Measurements from ENCODE around the gene HOXD4. TPM values are rescaled to one million over a fixed set of nuclear protein-coding genes. Genes with fewer than 3 reads are reported as not detected.

The HOXD4 gene
- total RNA-seq, 1 experiment from 2014 or later = 1.2 TPM

- H3K27me3 ChIP-seq (replicated peaks; ENCODE audit: control insufficient read depth, insufficient read depth, low read length) = no peaks in the 10 kb centered on the region; the same call in 1 of the 2 replicates
- Mint-ChIP-seq H3K9me3 (ENCODE audit: unreplicated experiment) (no peaks in the 10 kb centered on the region), H3K36me3 (ENCODE audit: insufficient read depth, unreplicated experiment) (no peaks in the 10 kb centered on the region), H3K27me3 (ENCODE audit: insufficient read depth, unreplicated experiment) (peaks cover 18% of the 10 kb centered on the region), H3K27ac (ENCODE audit: unreplicated experiment) (no peak overlapping the region), H3K4me1 (ENCODE audit: low read depth, unreplicated experiment) (no peaks in the 10 kb centered on the region), H3K4me3 (ENCODE audit: unreplicated experiment) (peak overlapping the region; percentile 70)
- H3K4me3 ChIP-seq (ENCODE audit: low read depth, low read length) = peak overlapping the region; percentile 5; the same call in 1 of the 2 replicates
- BruUV-seq (replicated peaks) = no TSS peak
- ChIA-PET POLR2A (no interaction called here), CTCF (no interaction called here)
- no peak for TF ChIP-seq CTCF (IDR thresholded peaks at IDR 0.05; ENCODE audit: insufficient read depth in 1 of 2, low read depth in 1 of 2, low read length in 1 of 2, severe bottlenecking in 1 of 2, unreplicated experiment in 1 of 2)
- no peaks in the 10 kb centered on the region for H3K36me3 ChIP-seq (ENCODE audit: control insufficient read depth, insufficient read depth, low read length)
- H3K4me1 ChIP-seq = no peaks in the 10 kb centered on the region
- DNase-seq = no peak
- no peaks in the 10 kb centered on the region for H3K9me3 ChIP-seq
- intact Hi-C loops (cut with micrococcal nuclease; ENCODE audit: unreplicated experiment) = no loop called here
Measured at GRCh38 chr2:176158186-176158591, 6.8 kb downstream of the HOXD4 start.

- Histone ChIP-seq H3K4me3 (ENCODE audit: low read depth, low read length) (no peak overlapping the region), H3K4me1 (no peaks in the 10 kb centered on the region), H3K9me3 (no peaks in the 10 kb centered on the region), H3K27me3 (replicated peaks; ENCODE audit: control insufficient read depth, insufficient read depth, low read length) (no peaks in the 10 kb centered on the region; the same call in 1 of the 2 replicates), H3K36me3 (ENCODE audit: control insufficient read depth, insufficient read depth, low read length) (no peaks in the 10 kb centered on the region)
- BruUV-seq (replicated peaks) = no TSS peak
- Mint-ChIP-seq H3K4me1 (ENCODE audit: low read depth, unreplicated experiment) (no peaks in the 10 kb centered on the region), H3K4me3 (ENCODE audit: unreplicated experiment) (no peak overlapping the region), H3K27ac (ENCODE audit: unreplicated experiment) (no peak overlapping the region), H3K36me3 (ENCODE audit: insufficient read depth, unreplicated experiment) (no peaks in the 10 kb centered on the region), H3K27me3 (ENCODE audit: insufficient read depth, unreplicated experiment) (peaks cover 19% of the 10 kb centered on the region), H3K9me3 (ENCODE audit: unreplicated experiment) (peaks cover 3% of the 10 kb centered on the region)
- TF ChIP-seq CTCF (IDR thresholded peaks at IDR 0.05; ENCODE audit: insufficient read depth in 1 of 2, low read depth in 1 of 2, low read length in 1 of 2, severe bottlenecking in 1 of 2, unreplicated experiment in 1 of 2) = no peak
- ChIA-PET CTCF (no interaction called here), POLR2A (no interaction called here)
- intact Hi-C loops (cut with micrococcal nuclease; ENCODE audit: unreplicated experiment) = no loop called here
- no peak for DNase-seq
Measured at GRCh38 chr2:176158855-176159662, 7.7 kb downstream of the HOXD4 start.

- no peaks in the 10 kb centered on the region for H3K9me3 ChIP-seq
- H3K27me3 ChIP-seq (replicated peaks; ENCODE audit: control insufficient read depth, insufficient read depth, low read length) = no peaks in the 10 kb centered on the region; the same call in 1 of the 2 replicates
- no peak for DNase-seq
- H3K4me1 Mint-ChIP-seq (ENCODE audit: low read depth, unreplicated experiment) = no peaks in the 10 kb centered on the region
- H3K36me3 Mint-ChIP-seq (ENCODE audit: insufficient read depth, unreplicated experiment) = no peaks in the 10 kb centered on the region
- no peak for TF ChIP-seq CTCF (IDR thresholded peaks at IDR 0.05; ENCODE audit: insufficient read depth in 1 of 2, low read depth in 1 of 2, low read length in 1 of 2, severe bottlenecking in 1 of 2, unreplicated experiment in 1 of 2)
- intact Hi-C loops (cut with micrococcal nuclease; ENCODE audit: unreplicated experiment) = no loop called here
- H3K27me3 Mint-ChIP-seq (ENCODE audit: insufficient read depth, unreplicated experiment) = peaks cover 22% of the 10 kb centered on the region
- BruUV-seq (replicated peaks) = no TSS peak
- no peak overlapping the region for H3K4me3 ChIP-seq (ENCODE audit: low read depth, low read length)
- H3K9me3 Mint-ChIP-seq (ENCODE audit: unreplicated experiment) = peaks cover 9% of the 10 kb centered on the region
- POLR2A ChIA-PET = no interaction called here
- no peaks in the 10 kb centered on the region for H3K4me1 ChIP-seq
- H3K4me3 Mint-ChIP-seq (ENCODE audit: unreplicated experiment) = no peak overlapping the region
- CTCF ChIA-PET = interaction anchor here (0.7 kb wide), 1 partner anchor 1824 kb away, joined by 6 read pairs; no protein-coding TSS in a partner anchor
- no peaks in the 10 kb centered on the region for H3K36me3 ChIP-seq (ENCODE audit: control insufficient read depth, insufficient read depth, low read length)
- no peak overlapping the region for H3K27ac Mint-ChIP-seq (ENCODE audit: unreplicated experiment)
Measured at GRCh38 chr2:176159663-176160250, 8.4 kb downstream of the HOXD4 start.
